DND-41 (cell line): ENCODE measurements around the gene CTNNA3.

Experiments used
- ATAC-seq: fragments of 200-7000 bp; cut with Tn5 transposase; 3 replicates; pipeline ENCODE4 v1.9.1; 2021; ENCODE audit warnings: low read depth; ENCODE audit not compliant: insufficient read depth
- DNase-seq: peaks from one replicate; pipeline ENCODE4 v3.0.0-alpha.2; 2020
- H2AFZ ChIP-seq: 2 replicates; pipeline ENCODE4 v1.6.0; 2012; ENCODE audit warnings: low read depth, low read length
- H3K27ac ChIP-seq: 2 replicates; pipeline ENCODE4 v1.5.1; 2012; ENCODE audit warnings: low read length, inconsistent platforms
- H3K27me3 ChIP-seq: fragments of 200-600 bp; sonication (generic); 2 replicates; pipeline ENCODE4 v1.6.0; 2012; ENCODE audit warnings: low read length, mild to moderate bottlenecking, inconsistent platforms; ENCODE audit not compliant: insufficient read depth, poor library complexity
- H3K36me3 ChIP-seq: 2 replicates; pipeline ENCODE4 v1.5.1; 2012; ENCODE audit warnings: low read length, inconsistent platforms; ENCODE audit not compliant: insufficient read depth
- H3K4me1 ChIP-seq: 2 replicates; pipeline ENCODE4 v1.5.1; 2012; ENCODE audit warnings: mild to moderate bottlenecking, low read length; ENCODE audit not compliant: insufficient read depth
- H3K4me2 ChIP-seq: 2 replicates; pipeline ENCODE4 v1.6.0; 2012; ENCODE audit warnings: mild to moderate bottlenecking, moderate library complexity, low read length, inconsistent platforms; ENCODE audit not compliant: insufficient read depth
- H3K4me3 ChIP-seq, 2 experiments: fragments of 200-600 bp in 1 of 2; shearing (Covaris generic) in 1 of 2; 2 replicates each; pipeline ENCODE4 v1.5.1; 2012 to 2016; ENCODE audit warnings: inconsistent platforms in 2 of 2, low read length in 2 of 2, mild to moderate bottlenecking in 2 of 2, low read depth in 1 of 2, moderate library complexity in 1 of 2
- H3K79me2 ChIP-seq: 2 replicates; pipeline ENCODE4 v1.6.0; 2012; ENCODE audit warnings: low read length, inconsistent platforms; ENCODE audit not compliant: insufficient read depth
- H3K9ac ChIP-seq: 2 replicates; pipeline ENCODE4 v1.6.0; 2012; ENCODE audit warnings: low read depth, mild to moderate bottlenecking, inconsistent platforms, low read length, moderate library complexity
- H3K9me3 ChIP-seq: 2 replicates; pipeline ENCODE4 v1.5.1; 2012; ENCODE audit warnings: low read length, moderate library complexity, mild to moderate bottlenecking, inconsistent platforms; ENCODE audit not compliant: insufficient read depth, severe bottlenecking
- H4K20me1 ChIP-seq: 2 replicates; pipeline ENCODE4 v1.6.0; 2012; ENCODE audit warnings: low read length; ENCODE audit not compliant: insufficient read depth
- EZH2 ChIP-seq: IDR thresholded peaks from 3 replicates; pipeline ENCODE4 v1.6.1; 2012; ENCODE audit warnings: borderline replicate concordance, low read depth, mild to moderate bottlenecking, moderate library complexity, low read length, inconsistent platforms; ENCODE audit not compliant: severe bottlenecking
- TF ChIP-seq, protein P1 (sequence below): IDR thresholded peaks from 2 replicates; pipeline ENCODE4 v1.5.1; 2012; ENCODE audit warnings: borderline replicate concordance, low read length, moderate library complexity, mild to moderate bottlenecking; ENCODE audit not compliant: poor library complexity, severe bottlenecking; ENCODE audit errors: extremely low read depth

CTNNA3 gene

DNA sequence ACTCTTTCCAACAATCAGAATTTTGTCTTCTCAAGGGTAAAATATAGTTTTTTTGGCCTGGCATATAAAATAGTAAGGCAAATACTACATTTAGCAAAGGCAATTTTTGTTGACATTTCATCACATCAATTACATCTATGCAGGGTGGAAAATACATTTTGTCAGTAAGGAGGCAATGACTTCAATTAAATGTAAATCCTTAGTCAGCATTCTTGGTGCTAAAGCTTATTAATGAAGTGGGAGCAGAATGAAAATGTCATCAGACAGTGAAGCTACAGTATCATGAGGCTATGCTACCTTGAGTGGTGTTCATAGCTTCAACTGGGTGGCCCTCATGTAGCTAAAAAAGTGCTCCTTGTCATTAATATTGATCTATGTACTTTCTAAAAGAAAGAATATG, 761.3 kb downstream of the CTNNA3 start:
- TF ChIP-seq EZH2, result no peak
- TF ChIP-seq, protein P1, sequence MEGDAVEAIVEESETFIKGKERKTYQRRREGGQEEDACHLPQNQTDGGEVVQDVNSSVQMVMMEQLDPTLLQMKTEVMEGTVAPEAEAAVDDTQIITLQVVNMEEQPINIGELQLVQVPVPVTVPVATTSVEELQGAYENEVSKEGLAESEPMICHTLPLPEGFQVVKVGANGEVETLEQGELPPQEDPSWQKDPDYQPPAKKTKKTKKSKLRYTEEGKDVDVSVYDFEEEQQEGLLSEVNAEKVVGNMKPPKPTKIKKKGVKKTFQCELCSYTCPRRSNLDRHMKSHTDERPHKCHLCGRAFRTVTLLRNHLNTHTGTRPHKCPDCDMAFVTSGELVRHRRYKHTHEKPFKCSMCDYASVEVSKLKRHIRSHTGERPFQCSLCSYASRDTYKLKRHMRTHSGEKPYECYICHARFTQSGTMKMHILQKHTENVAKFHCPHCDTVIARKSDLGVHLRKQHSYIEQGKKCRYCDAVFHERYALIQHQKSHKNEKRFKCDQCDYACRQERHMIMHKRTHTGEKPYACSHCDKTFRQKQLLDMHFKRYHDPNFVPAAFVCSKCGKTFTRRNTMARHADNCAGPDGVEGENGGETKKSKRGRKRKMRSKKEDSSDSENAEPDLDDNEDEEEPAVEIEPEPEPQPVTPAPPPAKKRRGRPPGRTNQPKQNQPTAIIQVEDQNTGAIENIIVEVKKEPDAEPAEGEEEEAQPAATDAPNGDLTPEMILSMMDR, result no peak
- no peak overlapping the region for H2AFZ ChIP-seq
- H4K20me1 ChIP-seq, result no peaks in the 10 kb centered on the region
- H3K4me2 ChIP-seq, result no peak overlapping the region
- H3K4me1 ChIP-seq, result no peaks in the 10 kb centered on the region
- no peak overlapping the region for H3K4me3 ChIP-seq
- no peak for DNase-seq
- H3K36me3 ChIP-seq, result no peaks in the 10 kb centered on the region
- no peak overlapping the region for H3K27ac ChIP-seq
- no peaks in the 10 kb centered on the region for H3K79me2 ChIP-seq
- H3K9ac ChIP-seq, result no peak overlapping the region
- H3K9me3 ChIP-seq, result no peaks in the 10 kb centered on the region
- no peaks in the 10 kb centered on the region for H3K27me3 ChIP-seq
- no peak for ATAC-seq

DNA sequence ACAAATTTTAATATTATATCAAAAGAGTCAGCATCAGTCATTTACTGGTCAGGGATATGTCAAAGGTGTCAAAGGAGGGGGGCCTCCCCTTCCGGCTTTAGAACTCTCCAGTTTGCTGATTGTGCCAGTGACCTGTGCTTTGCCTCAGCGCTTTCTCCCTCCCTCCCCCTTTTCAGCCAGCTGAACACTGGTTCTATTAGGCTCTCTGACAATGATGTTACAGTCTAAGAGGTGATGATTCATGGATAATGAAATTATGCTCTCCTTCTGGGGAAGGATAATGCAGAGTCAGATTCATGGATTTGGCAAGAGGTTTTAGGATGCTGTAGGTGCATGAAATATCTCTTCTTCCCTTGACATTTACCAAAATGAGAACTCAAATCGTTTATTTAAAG, 764.0 kb downstream of the CTNNA3 start:
- H3K9me3 ChIP-seq, result no peaks in the 10 kb centered on the region
- no peak for TF ChIP-seq EZH2
- TF ChIP-seq, protein P1, result no peak
- no peak overlapping the region for H3K4me3 ChIP-seq
- ATAC-seq (no peak), DNase-seq (no peak)
- no peak overlapping the region for H3K9ac ChIP-seq
- no peaks in the 10 kb centered on the region for H3K4me1 ChIP-seq
- H3K27ac ChIP-seq, result no peak overlapping the region
- H3K27me3 ChIP-seq, result no peaks in the 10 kb centered on the region
- H3K36me3 ChIP-seq, result no peaks in the 10 kb centered on the region
- H3K79me2 ChIP-seq, result no peaks in the 10 kb centered on the region
- H4K20me1 ChIP-seq, result no peaks in the 10 kb centered on the region
- no peak overlapping the region for H3K4me2 ChIP-seq
- H2AFZ ChIP-seq, result no peak overlapping the region

DNA sequence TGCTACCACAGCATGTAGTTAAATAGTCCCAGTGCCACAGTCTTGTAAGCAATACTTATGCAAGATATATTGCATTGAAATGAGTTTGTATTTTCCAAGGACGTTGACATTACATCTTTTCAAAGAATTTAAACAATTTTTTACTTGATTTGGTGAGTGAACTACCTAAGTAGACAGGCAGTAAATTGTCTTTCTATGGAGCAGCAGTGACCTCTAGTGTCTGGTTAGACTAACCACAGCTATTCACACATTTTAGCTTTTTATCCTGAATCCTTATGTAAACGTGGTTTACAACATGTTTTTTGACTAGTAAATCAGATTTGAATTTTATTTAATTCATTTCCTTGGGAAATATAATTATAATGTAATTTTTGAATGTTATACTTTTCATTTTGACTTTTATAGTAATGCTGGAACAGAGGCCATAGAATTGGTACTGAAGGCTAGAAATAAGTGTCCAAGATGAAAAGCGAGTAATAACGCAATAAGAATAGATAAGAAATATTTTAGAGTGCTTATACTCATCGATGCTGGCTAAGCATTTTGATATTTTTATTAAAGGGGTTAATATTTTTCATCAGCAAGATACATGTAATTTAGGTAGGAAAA, 764.6 kb downstream of the CTNNA3 start:
- peak; percentile 66 for ATAC-seq
- no peak overlapping the region for H3K27ac ChIP-seq
- no peaks in the 10 kb centered on the region for H3K36me3 ChIP-seq
- H3K9ac ChIP-seq, result no peak overlapping the region
- H4K20me1 ChIP-seq, result no peaks in the 10 kb centered on the region
- peak; percentile 5 for DNase-seq
- TF ChIP-seq, protein P1, result peak; percentile 83
- no peak for TF ChIP-seq EZH2
- no peaks in the 10 kb centered on the region for H3K79me2 ChIP-seq
- no peak overlapping the region for H2AFZ ChIP-seq
- H3K4me1 ChIP-seq, result no peaks in the 10 kb centered on the region
- H3K4me2 ChIP-seq, result no peak overlapping the region
- H3K4me3 ChIP-seq, result no peak overlapping the region
- H3K27me3 ChIP-seq, result no peaks in the 10 kb centered on the region
- H3K9me3 ChIP-seq, result no peaks in the 10 kb centered on the region
